HCT116 (cell line): ENCODE results near the gene TEDC1. TPM values are rescaled to one million over a fixed set of nuclear protein-coding genes. Genes with fewer than 3 reads are reported as not detected.

Experiments used
- ATAC-seq: fragments of 200-7000 bp; cut with Tn5 transposase; 2 replicates; pipeline ENCODE4 v1.9.1; 2020; ENCODE audit warnings: mild to moderate bottlenecking, moderate library complexity
- BruUV-seq: library from RNA; stranded (reverse); fragments of 400-500 nt; replicated peaks from 2 replicates; lab custom pipeline; 2021; lab: Mats Ljungman, UMichigan
- CTCF ChIA-PET: fragments of 300-600 bp; sonication (Branson Sonifier 250); formaldehyde crosslinking; loops from one replicate; lab custom pipeline; 2021; ENCODE audit warnings: antibody characterized with exemption; lab: Charles Lee
- POLR2A ChIA-PET: fragments of 300-600, 350-600 bp; sonication (Branson Sonifier 250); formaldehyde crosslinking; loops from one replicate; lab custom pipeline; 2021; ENCODE audit warnings: antibody characterized with exemption; lab: Charles Lee
- RAD21 ChIA-PET, 2 experiments: fragments of 300-600 bp; sonication (Branson Sonifier 250); formaldehyde crosslinking; loops; one replicate each; lab custom pipeline; 2023; ENCODE audit warnings: low total read pairs in 2 of 2; ENCODE audit not compliant: uncharacterized antibody in 2 of 2, unreplicated experiment in 2 of 2, low non-redundant PET in 1 of 2; lab: Charles Lee
- DNase-seq: peaks from one replicate; pipeline ENCODE4 v3.0.0-alpha.2; 2010; ENCODE audit warnings: low read depth, low spot score
- H2AFZ ChIP-seq: fragments of 200-600 bp; shearing (Covaris generic), sonication (generic); 2 replicates; pipeline ENCODE4 v1.6.1; 2017; ENCODE audit warnings: low read depth, mixed run types, mixed read lengths, antibody characterized with exemption, low read length; ENCODE audit not compliant: poor library complexity, severe bottlenecking
- H3K27ac ChIP-seq: 2 replicates; pipeline ENCODE4 v1.5.1; 2012; ENCODE audit warnings: low read depth, low read length
- H3K27me3 ChIP-seq: fragments of 200-600 bp; sonication (generic); 2 replicates; pipeline ENCODE4 v1.6.1; 2016; ENCODE audit warnings: mixed run types, low read length, mixed read lengths; ENCODE audit not compliant: insufficient read depth
- H3K36me3 ChIP-seq, 2 experiments: fragments of 200-500 bp in 1 of 2; fragments of 200-600 bp in 1 of 2; sonication (Bioruptor generic) in 1 of 2; sonication (generic) in 1 of 2; 2 replicates each; pipeline versions ENCODE4 v1.5.1 to v1.6.1; 2014 to 2016; ENCODE audit warnings: low read length in 2 of 2, inconsistent platforms in 1 of 2, mixed read lengths in 1 of 2, mixed run types in 1 of 2; ENCODE audit not compliant: insufficient read depth in 2 of 2, control insufficient read depth in 1 of 2
- H3K4me1 ChIP-seq, 2 experiments: fragments of 200-600 bp in 1 of 2; sonication (generic) in 1 of 2; 2 replicates each; pipeline versions ENCODE4 v1.5.1 to v1.6.1; 2012 to 2017; ENCODE audit warnings: low read length in 2 of 2, inconsistent platforms in 1 of 2, mild to moderate bottlenecking in 1 of 2, mixed read lengths in 1 of 2, mixed run types in 1 of 2, moderate library complexity in 1 of 2; ENCODE audit not compliant: insufficient read depth in 2 of 2, control insufficient read depth in 1 of 2
- H3K4me2 ChIP-seq: fragments of 200-600 bp; sonication (generic); 2 replicates; pipeline ENCODE4 v1.6.1; 2017; ENCODE audit warnings: mixed run types, low read length, mixed read lengths
- H3K4me3 ChIP-seq, 2 experiments: fragments of 200-600 bp in 1 of 2; sonication (generic) in 1 of 2; replicated peaks in 1 of 2; 2 replicates each; pipeline ENCODE4 v1.5.1; 2011 to 2016; ENCODE audit warnings: low read length in 2 of 2, control low read depth in 1 of 2, low read depth in 1 of 2, mild to moderate bottlenecking in 1 of 2, mixed read lengths in 1 of 2, mixed run types in 1 of 2
- H3K79me2 ChIP-seq: fragments of 200-600 bp; sonication (generic); 2 replicates; pipeline ENCODE4 v1.6.1; 2017; ENCODE audit warnings: mild to moderate bottlenecking, mixed run types, low read length, moderate library complexity, mixed read lengths; ENCODE audit not compliant: insufficient read depth
- H3K9ac ChIP-seq: fragments of 200-600 bp; sonication (generic); 2 replicates; pipeline ENCODE4 v1.6.1; 2016; ENCODE audit warnings: low read length, mixed read lengths
- H3K9me2 ChIP-seq: fragments of 200-600 bp; sonication (generic), shearing (Covaris generic); 2 replicates; pipeline ENCODE4 v1.6.1; 2017; ENCODE audit warnings: mixed run types, mild to moderate bottlenecking, moderate library complexity; ENCODE audit not compliant: insufficient read depth
- H3K9me3 ChIP-seq, 2 experiments: fragments of 200-500 bp in 1 of 2; fragments of 200-600 bp in 1 of 2; sonication (Bioruptor generic) in 1 of 2; sonication (generic) in 1 of 2; 2 replicates each; pipeline ENCODE4 v1.6.1; 2014 to 2017; ENCODE audit warnings: low read length in 2 of 2, mixed read lengths in 2 of 2, inconsistent platforms in 1 of 2, low read depth in 1 of 2, mild to moderate bottlenecking in 1 of 2, mixed run types in 1 of 2, moderate library complexity in 1 of 2; ENCODE audit not compliant: control insufficient read depth in 1 of 2, insufficient read depth in 1 of 2
- H4K20me1 ChIP-seq: fragments of 200-600 bp; sonication (generic), shearing (Covaris generic); 2 replicates; pipeline ENCODE4 v1.6.1; 2017; ENCODE audit warnings: mixed run types, mild to moderate bottlenecking, moderate library complexity; ENCODE audit not compliant: insufficient read depth
- EGR1 ChIP-seq: IDR thresholded peaks from 2 replicates; pipeline ENCODE4 v1.6.1; 2012; ENCODE audit warnings: low read depth
- JUND ChIP-seq: IDR thresholded peaks from 2 replicates; pipeline ENCODE4 v1.6.1; 2012
- POLR2A ChIP-seq: IDR thresholded peaks from 2 replicates; pipeline ENCODE4 v1.7.0; 2011; ENCODE audit warnings: borderline replicate concordance; ENCODE audit not compliant: insufficient read depth, insufficient read length; ENCODE audit errors: extremely low read depth
- POLR2AphosphoS5 ChIP-seq: IDR thresholded peaks from 2 replicates; pipeline ENCODE4 v1.6.1; 2011; ENCODE audit warnings: mild to moderate bottlenecking, low read depth, low read length, moderate library complexity
- RAD21 ChIP-seq: IDR thresholded peaks from 2 replicates; pipeline ENCODE4 v1.6.1; 2012; ENCODE audit warnings: low read depth, mild to moderate bottlenecking
- REST ChIP-seq: IDR thresholded peaks from 2 replicates; pipeline ENCODE4 v1.6.1; 2012; ENCODE audit warnings: low read depth
- SIN3A ChIP-seq: IDR thresholded peaks from 2 replicates; pipeline ENCODE4 v1.6.1; 2012; ENCODE audit warnings: low read depth
- TCF7L2 ChIP-seq: IDR thresholded peaks from 2 replicates; pipeline ENCODE4 v1.7.0; 2011; ENCODE audit warnings: borderline replicate concordance, inconsistent platforms; ENCODE audit not compliant: insufficient read depth, insufficient read length; ENCODE audit errors: extremely low read depth
- ZFX ChIP-seq: fragments of 450-650 bp; IDR thresholded peaks from 2 replicates; pipeline ENCODE4 v1.6.1; 2017
- intact Hi-C: fragments of 100-400 bp; cut with micrococcal nuclease; formaldehyde crosslinking; loops from 2 replicates; pipeline ENCODE4 v1.10.0; 2022
- total RNA-seq: library from RNA; stranded (reverse); gene quantifications from one replicate; pipeline ENCODE4 v1.2.1, GENCODE V29; 2021; ENCODE audit not compliant: unreplicated experiment

TEDC1 gene
- total RNA-seq, 1 experiment from 2014 or later: 40.4 TPM

GRCh38 chr14:105533811-105534498 is 42.9 kb downstream of the TEDC1 start:
- H3K27ac ChIP-seq: no peak overlapping the region
- H3K9me2 ChIP-seq: no peaks in the 10 kb centered on the region
- H3K9ac ChIP-seq: no peak overlapping the region
- H3K4me2 ChIP-seq: no peak overlapping the region
- intact Hi-C loops: loop anchor here (10.0 kb wide), 1 partner anchor 621 kb away; no protein-coding TSS in a partner anchor
- ChIA-PET CTCF (no interaction called here), POLR2A (no interaction called here), RAD21 (no interaction called here)
- H2AFZ ChIP-seq: no peak overlapping the region
- no peaks in the 10 kb centered on the region for H3K27me3 ChIP-seq
- no peak for ATAC-seq
- no peaks in the 10 kb centered on the region for H3K36me3 ChIP-seq
- H3K79me2 ChIP-seq: no peaks in the 10 kb centered on the region
- DNase-seq: no peak
- no TSS peak for BruUV-seq
- peaks cover 0 to 3% of the 10 kb centered on the region in 2 experiments; a peak in 1 of 4 replicates for H3K4me1 ChIP-seq
- no peak overlapping the region for H3K4me3 ChIP-seq
- H4K20me1 ChIP-seq: no peaks in the 10 kb centered on the region
- TF ChIP-seq POLR2A (no peak), EGR1 (no peak), RAD21 (no peak), REST (no peak), TCF7L2 (no peak), POLR2AphosphoS5 (no peak), JUND (no peak), SIN3A (no peak), ZFX (no peak)
- TF ChIP-seq, all 23 proteins: peak for 0
- H3K9me3 ChIP-seq: no peaks in the 10 kb centered on the region
